PC-3 (cell line): ENCODE measurements around the gene AGL. TPM values are rescaled to one million over a fixed set of nuclear protein-coding genes. Genes with fewer than 3 reads are reported as not detected.

Source experiments
- ATAC-seq: fragments of 200-7000 bp; cut with Tn5 transposase; 2 replicates; pipeline ENCODE4 v1.9.1; 2020; ENCODE audit warnings: mild to moderate bottlenecking, moderate library complexity
- BruUV-seq: library from RNA; stranded (reverse); fragments of 400-500 nt; replicated peaks from 2 replicates; lab custom pipeline; 2021; lab: Mats Ljungman, UMichigan
- CTCF ChIA-PET: fragments of 300-600 bp; sonication (Branson Sonifier 250); formaldehyde crosslinking; loops from one replicate; lab custom pipeline; 2022; ENCODE audit warnings: antibody characterized with exemption; lab: Charles Lee
- POLR2A ChIA-PET: fragments of 300-600 bp; sonication (Branson Sonifier 250); formaldehyde crosslinking; loops from one replicate; lab custom pipeline; 2022; ENCODE audit warnings: antibody characterized with exemption; ENCODE audit not compliant: unreplicated experiment; lab: Charles Lee
- DNase-seq: peaks from one replicate; pipeline ENCODE4 v3.0.0-alpha.2; 2015
- H2AFZ ChIP-seq: fragments of 300-600 bp; sonication (generic); 2 replicates; pipeline ENCODE4 v1.6.0; 2016; ENCODE audit warnings: antibody characterized with exemption, low read length
- H3F3A ChIP-seq: fragments of 300-600 bp; sonication (generic); one replicate; pipeline ENCODE4 v1.6.0; 2017; ENCODE audit warnings: antibody characterized with exemption, low read length, control low read depth, mild to moderate bottlenecking; ENCODE audit not compliant: unreplicated experiment
- H3K27ac ChIP-seq: fragments of 300-600 bp; sonication (generic); 2 replicates; pipeline ENCODE4 v1.5.1; 2016; ENCODE audit warnings: mild to moderate bottlenecking, low read length
- H3K27me3 ChIP-seq: fragments of 300-600 bp; sonication (generic); 2 replicates; pipeline ENCODE4 v1.6.1; 2016; ENCODE audit warnings: low read length, mixed read lengths
- H3K36me3 ChIP-seq: fragments of 300-600 bp; sonication (generic); 2 replicates; pipeline ENCODE4 v1.6.1; 2016; ENCODE audit warnings: low read depth, mixed run types, low read length, mixed read lengths
- H3K4me1 ChIP-seq: fragments of 300-600 bp; sonication (generic); 2 replicates; pipeline ENCODE4 v1.5.1; 2016; ENCODE audit warnings: low read length; ENCODE audit not compliant: insufficient read depth
- H3K4me2 ChIP-seq: fragments of 300-600 bp; sonication (generic); 2 replicates; pipeline ENCODE4 v1.6.0; 2016; ENCODE audit warnings: low read length
- H3K4me3 ChIP-seq: fragments of 300-600 bp; sonication (generic); 2 replicates; pipeline ENCODE4 v1.5.1; 2016; ENCODE audit warnings: mild to moderate bottlenecking, low read length, mixed read lengths
- H3K79me2 ChIP-seq: fragments of 300-600 bp; sonication (generic); 2 replicates; pipeline ENCODE4 v1.6.1; 2017; ENCODE audit warnings: low read length, mixed read lengths
- H3K9ac ChIP-seq: fragments of 300-600 bp; sonication (generic); 2 replicates; pipeline ENCODE4 v1.6.0; 2016; ENCODE audit warnings: mild to moderate bottlenecking, low read length
- H3K9me2 ChIP-seq: fragments of 300-600 bp; sonication (generic); replicated peaks from 2 replicates; pipeline ENCODE4 v1.6.1; 2016; ENCODE audit warnings: mixed run types, low read length, mixed read lengths
- H3K9me3 ChIP-seq: fragments of 300-600 bp; sonication (generic); 2 replicates; pipeline ENCODE4 v1.6.1; 2016; ENCODE audit warnings: low read length, mixed read lengths
- H4K20me1 ChIP-seq: fragments of 300-600 bp; sonication (generic); 2 replicates; pipeline ENCODE4 v1.6.1; 2016; ENCODE audit warnings: low read length, mixed read lengths
- EZH2 ChIP-seq: fragments of 300-600 bp; sonication (generic); IDR thresholded peaks from one replicate; pipeline ENCODE4 v1.6.1; 2017; ENCODE audit warnings: antibody characterized with exemption, mild to moderate bottlenecking, low read length; ENCODE audit not compliant: unreplicated experiment
- EZH2phosphoT487 ChIP-seq: fragments of 300-600 bp; sonication (generic); IDR thresholded peaks from 2 replicates; pipeline ENCODE4 v1.6.1; 2018; ENCODE audit warnings: mild to moderate bottlenecking, antibody characterized with exemption, low read length, borderline replicate concordance
- intact Hi-C: fragments of 100-400 bp; cut with micrococcal nuclease; formaldehyde crosslinking; loops from 2 replicates; pipeline ENCODE4 v1.9.0; 2023
- total RNA-seq: library from RNA; depleted of rRNA; stranded (reverse); fragments of >200 nt; gene quantifications from 2 replicates; pipeline ENCODE4 v1.2.3, GENCODE V29; 2014
- TF ChIP-seq, protein P1 (sequence below): fragments of 300-600 bp; sonication (generic); conservative IDR thresholded peaks from 2 replicates; pipeline ENCODE4 v1.5.1; 2017; ENCODE audit warnings: antibody characterized with exemption, low read depth, mild to moderate bottlenecking, low read length

AGL gene
- total RNA-seq, 1 experiment from 2014 or later, result 8.7 TPM

DNA sequence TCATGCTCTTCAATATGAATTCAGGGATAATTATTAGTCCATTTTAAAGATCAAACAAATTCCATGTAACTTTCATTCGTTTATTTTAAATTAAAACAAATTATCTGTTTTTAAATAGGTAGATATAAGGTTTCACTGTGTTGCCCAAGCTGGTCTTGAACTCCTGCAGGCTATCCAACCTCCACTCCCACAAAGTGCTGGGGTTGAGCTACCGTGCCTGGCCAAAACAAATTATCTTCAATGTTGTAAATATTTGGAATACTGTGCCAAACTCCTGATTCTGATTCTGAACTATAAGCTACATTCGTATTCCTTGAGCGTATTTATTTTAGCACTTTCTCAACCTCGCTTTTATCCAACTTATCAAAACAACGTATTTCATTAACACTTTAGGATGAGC lies 19.6 kb downstream of the AGL start:
- no peak for DNase-seq
- TF ChIP-seq EZH2 (no peak), EZH2phosphoT487 (no peak)
- TF ChIP-seq, protein P1, sequence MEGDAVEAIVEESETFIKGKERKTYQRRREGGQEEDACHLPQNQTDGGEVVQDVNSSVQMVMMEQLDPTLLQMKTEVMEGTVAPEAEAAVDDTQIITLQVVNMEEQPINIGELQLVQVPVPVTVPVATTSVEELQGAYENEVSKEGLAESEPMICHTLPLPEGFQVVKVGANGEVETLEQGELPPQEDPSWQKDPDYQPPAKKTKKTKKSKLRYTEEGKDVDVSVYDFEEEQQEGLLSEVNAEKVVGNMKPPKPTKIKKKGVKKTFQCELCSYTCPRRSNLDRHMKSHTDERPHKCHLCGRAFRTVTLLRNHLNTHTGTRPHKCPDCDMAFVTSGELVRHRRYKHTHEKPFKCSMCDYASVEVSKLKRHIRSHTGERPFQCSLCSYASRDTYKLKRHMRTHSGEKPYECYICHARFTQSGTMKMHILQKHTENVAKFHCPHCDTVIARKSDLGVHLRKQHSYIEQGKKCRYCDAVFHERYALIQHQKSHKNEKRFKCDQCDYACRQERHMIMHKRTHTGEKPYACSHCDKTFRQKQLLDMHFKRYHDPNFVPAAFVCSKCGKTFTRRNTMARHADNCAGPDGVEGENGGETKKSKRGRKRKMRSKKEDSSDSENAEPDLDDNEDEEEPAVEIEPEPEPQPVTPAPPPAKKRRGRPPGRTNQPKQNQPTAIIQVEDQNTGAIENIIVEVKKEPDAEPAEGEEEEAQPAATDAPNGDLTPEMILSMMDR, result no peak
- no peak for ATAC-seq
- Histone ChIP-seq H3K9me2 (no peaks in the 10 kb centered on the region), H3K27me3 (no peaks in the 10 kb centered on the region), H3K36me3 (no peaks in the 10 kb centered on the region), H3K27ac (no peak overlapping the region), H3K9me3 (no peaks in the 10 kb centered on the region), H4K20me1 (no peaks in the 10 kb centered on the region), H3K4me3 (no peak overlapping the region), H3F3A (no peaks in the 10 kb centered on the region), H3K9ac (no peak overlapping the region), H3K4me2 (no peak overlapping the region), H3K4me1 (peaks cover 8% of the 10 kb centered on the region; the same call in 1 of the 2 replicates), H3K79me2 (no peaks in the 10 kb centered on the region), H2AFZ (no peak overlapping the region)
- BruUV-seq, result no TSS peak
- intact Hi-C loops, result no loop called here
- ChIA-PET CTCF (no interaction called here), POLR2A (no interaction called here)

DNA sequence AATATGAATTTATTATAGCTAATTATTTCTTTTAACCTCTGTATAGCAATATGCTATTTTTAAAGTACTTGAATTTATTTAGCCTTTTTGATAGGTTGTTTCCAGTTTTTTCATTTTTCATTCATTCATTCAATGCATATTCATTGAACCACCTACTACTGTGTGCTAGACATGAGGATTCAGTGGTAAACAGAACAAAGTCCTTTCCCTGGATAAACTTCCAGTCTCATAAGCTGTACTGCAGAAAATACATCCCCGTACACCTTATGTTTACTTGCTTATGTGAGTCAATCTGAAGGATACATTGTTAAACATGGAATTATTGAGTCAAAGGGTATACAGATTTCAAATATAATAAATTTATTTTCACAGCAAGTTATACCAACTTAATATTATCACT lies 21.9 kb downstream of the AGL start:
- Histone ChIP-seq H3K9ac (no peak overlapping the region), H3K27ac (no peak overlapping the region), H3K4me1 (peaks cover 8% of the 10 kb centered on the region; the same call in 1 of the 2 replicates), H3K4me2 (no peak overlapping the region), H3K27me3 (no peaks in the 10 kb centered on the region), H3F3A (no peaks in the 10 kb centered on the region), H4K20me1 (no peaks in the 10 kb centered on the region), H3K9me3 (no peaks in the 10 kb centered on the region), H3K9me2 (no peaks in the 10 kb centered on the region), H3K4me3 (no peak overlapping the region), H3K36me3 (no peaks in the 10 kb centered on the region), H3K79me2 (no peaks in the 10 kb centered on the region), H2AFZ (no peak overlapping the region)
- no TSS peak for BruUV-seq
- TF ChIP-seq, protein P1, result no peak
- TF ChIP-seq EZH2phosphoT487, result no peak
- POLR2A ChIA-PET, result no interaction called here
- ATAC-seq (peak; percentile 58), DNase-seq (no peak)
- intact Hi-C loops, result no loop called here
- CTCF ChIA-PET, result no interaction called here

DNA sequence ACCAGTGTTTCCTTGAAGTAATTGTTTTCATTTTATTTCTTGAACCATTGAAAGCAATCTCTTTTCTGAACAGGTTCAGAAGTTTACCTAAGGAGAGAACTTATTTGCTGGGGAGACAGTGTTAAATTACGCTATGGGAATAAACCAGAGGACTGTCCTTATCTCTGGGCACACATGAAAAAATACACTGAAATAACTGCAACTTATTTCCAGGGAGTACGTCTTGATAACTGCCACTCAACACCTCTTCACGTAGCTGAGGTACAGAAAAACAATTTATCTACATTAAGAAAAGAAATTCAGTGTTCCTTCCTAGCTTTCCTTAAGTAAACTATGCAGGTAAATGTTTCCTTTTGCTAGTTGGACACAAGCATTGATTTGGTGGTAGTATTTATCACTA lies 27.4 kb downstream of the AGL start:
- Histone ChIP-seq H4K20me1 (no peaks in the 10 kb centered on the region), H3K9me2 (no peaks in the 10 kb centered on the region), H3K4me3 (no peak overlapping the region), H3K79me2 (no peaks in the 10 kb centered on the region), H3F3A (no peaks in the 10 kb centered on the region), H3K4me1 (no peaks in the 10 kb centered on the region), H3K36me3 (peaks cover 4% of the 10 kb centered on the region; the same call in 1 of the 2 replicates), H3K9me3 (no peaks in the 10 kb centered on the region), H3K4me2 (no peak overlapping the region), H3K27ac (no peak overlapping the region), H3K9ac (no peak overlapping the region), H2AFZ (no peak overlapping the region), H3K27me3 (no peaks in the 10 kb centered on the region)
- ChIA-PET POLR2A (no interaction called here), CTCF (no interaction called here)
- TF ChIP-seq, protein P1, result no peak
- TF ChIP-seq EZH2phosphoT487 (no peak), EZH2 (no peak)
- no peak for ATAC-seq
- BruUV-seq, result no TSS peak
- intact Hi-C loops, result no loop called here
- DNase-seq, result no peak
